HepG2 (cell line): Measurements from ENCODE around the gene HPD. TPM values are rescaled to one million over a fixed set of nuclear protein-coding genes. Genes with fewer than 3 reads are reported as not detected.

Experiments
- CENPT ChIP-seq: sonication (generic); formaldehyde crosslinking; IDR thresholded peaks from 2 replicates; pipeline ENCODE4 v1.8.0; 2022; ENCODE audit warnings: low read depth, mild to moderate bottlenecking, moderate library complexity, missing genetic modification reagents
- EZH2 ChIP-seq: conservative IDR thresholded peaks from 2 replicates; pipeline ENCODE4 v1.6.1; 2012; ENCODE audit warnings: mild to moderate bottlenecking, low read depth, low read length, moderate library complexity
- HNRNPH1 ChIP-seq: fragments of 200-400 bp; formaldehyde crosslinking; optimal IDR thresholded peaks from 2 replicates; pipeline ENCODE3; 2017; ENCODE audit warnings: mild to moderate bottlenecking, low read depth, low read length
- KLF6 ChIP-seq: IDR thresholded peaks from 2 replicates; pipeline ENCODE4 v1.8.0; 2016; ENCODE audit warnings: missing biosample characterization, missing genetic modification reagents
- PAXIP1 ChIP-seq: sonication (generic); formaldehyde crosslinking; conservative IDR thresholded peaks from 2 replicates; pipeline ENCODE4 v1.4.0; 2020; ENCODE audit warnings: mild to moderate bottlenecking, missing genetic modification reagents, moderate library complexity
- RBAK ChIP-seq: sonication (generic); formaldehyde crosslinking; IDR thresholded peaks from 2 replicates; pipeline ENCODE4 v1.5.1; 2020; ENCODE audit warnings: mild to moderate bottlenecking, missing genetic modification reagents
- RFX3 ChIP-seq: IDR thresholded peaks from 2 replicates; pipeline ENCODE4 v1.6.1; 2016; ENCODE audit warnings: missing biosample characterization, missing genetic modification reagents
- SIX1 ChIP-seq: sonication (generic); formaldehyde crosslinking; IDR thresholded peaks from 2 replicates; pipeline ENCODE4 v1.4.0; 2020; ENCODE audit warnings: missing genetic modification reagents, borderline replicate concordance
- SNAPC4 ChIP-seq: sonication (generic); formaldehyde crosslinking; IDR thresholded peaks from 2 replicates; pipeline ENCODE4 v1.4.0; 2020; ENCODE audit warnings: mild to moderate bottlenecking, missing genetic modification reagents
- TCF7L2 ChIP-seq: IDR thresholded peaks from 2 replicates; pipeline ENCODE4 v1.6.1; 2011; ENCODE audit warnings: mild to moderate bottlenecking, low read depth, low read length, moderate library complexity
- ZFP82 ChIP-seq: sonication (generic); formaldehyde crosslinking; IDR thresholded peaks from 2 replicates; pipeline ENCODE4 v1.5.1; 2020; ENCODE audit warnings: mild to moderate bottlenecking, missing genetic modification reagents, borderline replicate concordance
- ZNF12 ChIP-seq: sonication (generic); formaldehyde crosslinking; IDR thresholded peaks from 2 replicates; pipeline ENCODE4 v1.5.0; 2020; ENCODE audit warnings: missing genetic modification reagents
- ZNF292 ChIP-seq: sonication (generic); formaldehyde crosslinking; IDR thresholded peaks from 2 replicates; pipeline ENCODE4 v1.8.1; 2022; ENCODE audit warnings: mild to moderate bottlenecking, low read depth, missing genetic modification reagents, borderline replicate concordance
- ZNF770 ChIP-seq: sonication (generic); formaldehyde crosslinking; IDR thresholded peaks from 2 replicates; pipeline ENCODE4 v1.5.0; 2020; ENCODE audit warnings: mild to moderate bottlenecking, missing genetic modification reagents
- ZSCAN31 ChIP-seq: sonication (generic); formaldehyde crosslinking; IDR thresholded peaks from 2 replicates; pipeline ENCODE4 v1.5.0; 2020; ENCODE audit warnings: low read depth, mild to moderate bottlenecking, missing genetic modification reagents
- polyA plus RNA-seq, 8 experiments: library from polyadenylated mRNA; depleted of rRNA in 3 of 8; stranded (reverse) in 7 of 8; unstranded in 1 of 8; fragments of >200 nt; fragmentation: Illumina TruSeq in 4 of 8; extraction: Trizol in 4 of 8; gene quantifications; 2 replicates each; pipeline versions ENCODE4 v1.2.1 to v1.2.3, GENCODE V29; 2011 to 2016; ENCODE audit warnings: low read depth in 4 of 8, missing spikeins in 1 of 8, mixed read lengths in 1 of 8; ENCODE audit not compliant: insufficient read depth in 1 of 8
- total RNA-seq, 5 experiments: library from RNA; depleted of rRNA; stranded (reverse); fragments of >200 nt; fragmentation: Illumina TruSeq; extraction: Trizol; gene quantifications; 2 replicates each; pipeline ENCODE4 v1.2.3, GENCODE V29; 2016; ENCODE audit warnings: low read depth in 1 of 5
- TF ChIP-seq, protein P1 (sequence below): sonication (generic); formaldehyde crosslinking; IDR thresholded peaks from 2 replicates; pipeline ENCODE4 v1.5.1; 2020; ENCODE audit warnings: mild to moderate bottlenecking, missing genetic modification reagents, borderline replicate concordance

HPD gene
- total and polyA plus RNA-seq, 2 of the 13 experiments (the other 11 are each of a cell fraction or from before 2014, with no cell fraction given) = 120 to 195 TPM

- TF ChIP-seq, protein P1, sequence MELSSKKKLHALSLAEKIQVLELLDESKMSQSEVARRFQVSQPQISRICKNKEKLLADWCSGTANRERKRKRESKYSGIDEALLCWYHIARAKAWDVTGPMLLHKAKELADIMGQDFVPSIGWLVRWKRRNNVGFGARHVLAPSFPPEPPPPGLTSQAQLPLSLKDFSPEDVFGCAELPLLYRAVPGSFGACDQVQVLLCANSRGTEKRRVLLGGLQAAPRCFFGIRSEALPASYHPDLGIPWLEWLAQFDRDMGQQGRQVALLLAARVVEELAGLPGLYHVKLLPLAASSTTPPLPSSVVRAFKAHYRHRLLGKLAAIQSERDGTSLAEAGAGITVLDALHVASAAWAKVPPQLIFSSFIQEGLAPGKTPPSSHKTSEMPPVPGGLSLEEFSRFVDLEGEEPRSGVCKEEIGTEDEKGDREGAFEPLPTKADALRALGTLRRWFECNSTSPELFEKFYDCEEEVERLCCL (CRISPR knock-in tag) = no peak
- TF ChIP-seq ZNF770 = peak; percentile 38; the same call in 1 of the 2 replicates
- TF ChIP-seq ZNF12 = 0 out of 2 replicates have a peak, but pooled peaks have one; percentile 15
- no peak for TF ChIP-seq HNRNPH1
- TF ChIP-seq KLF6 (CRISPR knock-in tag) = no peak
- TF ChIP-seq ZNF292 (CRISPR knock-in tag) = 0 out of 2 replicates have a peak, but pooled peaks have one; percentile 24
- TF ChIP-seq SNAPC4 (CRISPR knock-in tag) = no peak; the same call in 1 of the 2 replicates
- TF ChIP-seq CENPT (CRISPR knock-in tag) = no peak
- TF ChIP-seq PAXIP1 (CRISPR knock-in tag) = peak; percentile 83
- TF ChIP-seq RFX3 (CRISPR knock-in tag) = no peak
- TF ChIP-seq EZH2 = no peak
- no peak for TF ChIP-seq ZSCAN31
- TF ChIP-seq SIX1 (CRISPR knock-in tag) = no peak
- TF ChIP-seq TCF7L2 = no peak
- TF ChIP-seq ZFP82 (CRISPR knock-in tag) = 0 out of 2 replicates have a peak, but pooled peaks have one; percentile 51
- TF ChIP-seq RBAK (CRISPR knock-in tag) = no peak
Observed at GRCh38 chr12:121858662-121859572, at the start of gene HPD (continued).
